ENCODE data around the gene AK5.

- TF ChIP-seq, protein P1, sequence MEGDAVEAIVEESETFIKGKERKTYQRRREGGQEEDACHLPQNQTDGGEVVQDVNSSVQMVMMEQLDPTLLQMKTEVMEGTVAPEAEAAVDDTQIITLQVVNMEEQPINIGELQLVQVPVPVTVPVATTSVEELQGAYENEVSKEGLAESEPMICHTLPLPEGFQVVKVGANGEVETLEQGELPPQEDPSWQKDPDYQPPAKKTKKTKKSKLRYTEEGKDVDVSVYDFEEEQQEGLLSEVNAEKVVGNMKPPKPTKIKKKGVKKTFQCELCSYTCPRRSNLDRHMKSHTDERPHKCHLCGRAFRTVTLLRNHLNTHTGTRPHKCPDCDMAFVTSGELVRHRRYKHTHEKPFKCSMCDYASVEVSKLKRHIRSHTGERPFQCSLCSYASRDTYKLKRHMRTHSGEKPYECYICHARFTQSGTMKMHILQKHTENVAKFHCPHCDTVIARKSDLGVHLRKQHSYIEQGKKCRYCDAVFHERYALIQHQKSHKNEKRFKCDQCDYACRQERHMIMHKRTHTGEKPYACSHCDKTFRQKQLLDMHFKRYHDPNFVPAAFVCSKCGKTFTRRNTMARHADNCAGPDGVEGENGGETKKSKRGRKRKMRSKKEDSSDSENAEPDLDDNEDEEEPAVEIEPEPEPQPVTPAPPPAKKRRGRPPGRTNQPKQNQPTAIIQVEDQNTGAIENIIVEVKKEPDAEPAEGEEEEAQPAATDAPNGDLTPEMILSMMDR (IDR thresholded peaks at IDR 0.05; ENCODE audit: low read depth, low read length) = no peak
- TF ChIP-seq POLR2A (IDR thresholded peaks at IDR 0.05; ENCODE audit: extremely low read depth, insufficient read length) = no peak
Measured at GRCh38 chr1:77583483-77583882, 301.7 kb downstream of the AK5 start.

Measured in NB4 (cell line).